B cell (primary cell): ENCODE data around the gene PI3. TPM values are rescaled to one million over a fixed set of nuclear protein-coding genes. Genes with fewer than 3 reads are reported as not detected.

ENCODE experiments used
- ATAC-seq: fragments of 200-7000 bp; cut with Tn5 transposase; one replicate; pipeline ENCODE4 v1.10.0; 2021; ENCODE audit warnings: low read depth, mild to moderate bottlenecking, moderate number of reproducible peaks, moderate library complexity
- CTCF ChIA-PET: fragments of 350-600 bp; sonication (Branson Sonifier 250); formaldehyde crosslinking; loops from one replicate; lab custom pipeline; 2021; ENCODE audit warnings: antibody characterized with exemption, inconsistent platforms; lab: Charles Lee
- POLR2A ChIA-PET: fragments of 350-600 bp; sonication (Branson Sonifier 250); formaldehyde crosslinking; loops from one replicate; lab custom pipeline; 2021; ENCODE audit warnings: antibody characterized with exemption; lab: Charles Lee
- DNase-seq: peaks from one replicate; pipeline ENCODE4 v3.0.0; 2013
- H2AFZ ChIP-seq: 2 replicates; pipeline ENCODE4 v1.6.1; 2012; ENCODE audit warnings: mild to moderate bottlenecking, low read depth, low read length; ENCODE audit not compliant: insufficient read depth, poor library complexity, severe bottlenecking
- H3K27ac ChIP-seq, 2 donors: 1 replicate in 1 of 2; 2 replicates in 1 of 2; pipeline ENCODE4 v1.5.1; 2012 to 2013; ENCODE audit warnings: low read length in 2 of 2, mild to moderate bottlenecking in 2 of 2, moderate library complexity in 1 of 2
- H3K27me3 ChIP-seq, 4 experiments: fragments of 200-600 bp in 1 of 4; sonication (generic) in 1 of 4; replicated peaks in 1 of 4; 1 replicate in 2 of 4; 2 replicates in 2 of 4; pipeline versions ENCODE4 v1.6.1 to v1.7.0; 2013 to 2016; ENCODE audit warnings: low read length in 3 of 4, mild to moderate bottlenecking in 2 of 4, mixed read lengths in 1 of 4, moderate library complexity in 1 of 4; ENCODE audit not compliant: insufficient read depth in 4 of 4, control insufficient read depth in 3 of 4; ENCODE audit errors: control extremely low read depth in 1 of 4
- H3K36me3 ChIP-seq, 2 experiments: replicated peaks in 1 of 2; 1 replicate in 1 of 2; 2 replicates in 1 of 2; pipeline versions ENCODE4 v1.6.1 to v1.7.1; 2013; ENCODE audit warnings: low read length in 1 of 2; ENCODE audit not compliant: insufficient read depth in 2 of 2, control insufficient read depth in 1 of 2; ENCODE audit errors: control extremely low read depth in 1 of 2, extremely low read depth in 1 of 2
- H3K4me1 ChIP-seq, 2 donors: fragments of 200-600 bp in 1 of 2; sonication (generic) in 1 of 2; 1 replicate in 1 of 2; 2 replicates in 1 of 2; pipeline versions ENCODE4 v1.5.1 to v1.6.1; 2013 to 2017; ENCODE audit warnings: low read length in 2 of 2; ENCODE audit not compliant: control insufficient read depth in 2 of 2, insufficient read depth in 2 of 2
- H3K4me2 ChIP-seq: replicated peaks from 2 replicates; pipeline ENCODE3; 2012; ENCODE audit warnings: mild to moderate bottlenecking, low read depth, low read length; ENCODE audit not compliant: poor library complexity, severe bottlenecking
- H3K4me3 ChIP-seq, 5 experiments: fragments of 200-600 bp in 1 of 5; sonication (generic) in 1 of 5; 1 replicate in 3 of 5; 2 replicates in 2 of 5; pipeline versions ENCODE4 v1.5.1 to v1.7.0; 2011 to 2016; ENCODE audit warnings: low read length in 4 of 5, mild to moderate bottlenecking in 4 of 5, low read depth in 2 of 5, control low read depth in 1 of 5, moderate library complexity in 1 of 5; ENCODE audit not compliant: insufficient read depth in 1 of 5; ENCODE audit errors: control extremely low read depth in 1 of 5, extremely low read depth in 1 of 5
- H3K79me2 ChIP-seq: fragments of 200-600 bp; sonication (generic); one replicate; pipeline ENCODE4 v1.6.0; 2016; ENCODE audit warnings: low read length; ENCODE audit not compliant: control insufficient read depth, insufficient read depth
- H3K9ac ChIP-seq: fragments of 200-600 bp; sonication (generic); 2 replicates; pipeline ENCODE4 v1.6.1; 2017; ENCODE audit warnings: mild to moderate bottlenecking, low read length, moderate library complexity
- H3K9me3 ChIP-seq, 3 donors: one replicate each; pipeline versions ENCODE4 v1.6.1 to v1.7.1; 2013; ENCODE audit warnings: low read length in 2 of 3; ENCODE audit not compliant: control insufficient read depth in 2 of 3, insufficient read depth in 1 of 3; ENCODE audit errors: control extremely low read depth in 1 of 3
- H4K20me1 ChIP-seq: 2 replicates; pipeline ENCODE4 v1.6.0; 2012; ENCODE audit warnings: mild to moderate bottlenecking, low read length; ENCODE audit not compliant: insufficient read depth, control insufficient read depth, poor library complexity, severe bottlenecking
- H3K27ac Mint-ChIP-seq: one replicate; pipeline ENCODE4 v1.8.0; 2021; ENCODE audit warnings: mixed read lengths
- H3K27me3 Mint-ChIP-seq: one replicate; pipeline ENCODE4 v1.8.0; 2021; ENCODE audit warnings: mixed read lengths
- H3K4me1 Mint-ChIP-seq: one replicate; pipeline ENCODE4 v1.8.0; 2021; ENCODE audit warnings: mixed read lengths
- H3K4me3 Mint-ChIP-seq: one replicate; pipeline ENCODE4 v1.8.0; 2021; ENCODE audit warnings: mixed read lengths
- H3K9me3 Mint-ChIP-seq: one replicate; pipeline ENCODE4 v1.8.0; 2022; ENCODE audit warnings: mixed read lengths; ENCODE audit not compliant: insufficient read depth
- EZH2 ChIP-seq: IDR thresholded peaks from 2 replicates; pipeline ENCODE4 v1.6.1; 2012; ENCODE audit warnings: borderline replicate concordance, low read depth, mild to moderate bottlenecking, moderate library complexity, low read length; ENCODE audit not compliant: insufficient read depth, poor library complexity, severe bottlenecking
- WGBS: methylation state at CpG from one replicate; pipeline ENCODE4 v1.1.5; 2013; ENCODE audit warnings: missing lambda C conversion rate; ENCODE audit not compliant: insufficient coverage; 5-methylcytosine and 5-hydroxymethylcytosine counted together
- intact Hi-C: fragments of 100-400 bp; cut with micrococcal nuclease; formaldehyde crosslinking; loops from one replicate; pipeline ENCODE4 v1.10.0; 2022
- polyA plus RNA-seq: library from polyadenylated mRNA; depleted of rRNA; stranded (reverse); fragments of >200 nt; gene quantifications from 2 replicates; pipeline ENCODE4 v1.2.3, GENCODE V29; 2012
- total RNA-seq, 2 donors: library from RNA; stranded (reverse); fragments of 120-200 nt in 1 of 2; gene quantifications; 1 replicate in 1 of 2; 2 replicates in 1 of 2; pipeline versions ENCODE4 v1.2.3 to v1.2.4, GENCODE V29; 2013 to 2022
- TF ChIP-seq, protein P1 (sequence below): fragments of 200-600 bp; IDR thresholded peaks from one replicate; pipeline ENCODE4 v1.8.0; 2022; ENCODE audit warnings: antibody characterized with exemption, mild to moderate bottlenecking

Gene PI3
- total and polyA plus RNA-seq, 2 donors (not counting 1 experiment from before 2014, with no cell fraction given): 0.24 TPM; not detected in 1

DNA sequence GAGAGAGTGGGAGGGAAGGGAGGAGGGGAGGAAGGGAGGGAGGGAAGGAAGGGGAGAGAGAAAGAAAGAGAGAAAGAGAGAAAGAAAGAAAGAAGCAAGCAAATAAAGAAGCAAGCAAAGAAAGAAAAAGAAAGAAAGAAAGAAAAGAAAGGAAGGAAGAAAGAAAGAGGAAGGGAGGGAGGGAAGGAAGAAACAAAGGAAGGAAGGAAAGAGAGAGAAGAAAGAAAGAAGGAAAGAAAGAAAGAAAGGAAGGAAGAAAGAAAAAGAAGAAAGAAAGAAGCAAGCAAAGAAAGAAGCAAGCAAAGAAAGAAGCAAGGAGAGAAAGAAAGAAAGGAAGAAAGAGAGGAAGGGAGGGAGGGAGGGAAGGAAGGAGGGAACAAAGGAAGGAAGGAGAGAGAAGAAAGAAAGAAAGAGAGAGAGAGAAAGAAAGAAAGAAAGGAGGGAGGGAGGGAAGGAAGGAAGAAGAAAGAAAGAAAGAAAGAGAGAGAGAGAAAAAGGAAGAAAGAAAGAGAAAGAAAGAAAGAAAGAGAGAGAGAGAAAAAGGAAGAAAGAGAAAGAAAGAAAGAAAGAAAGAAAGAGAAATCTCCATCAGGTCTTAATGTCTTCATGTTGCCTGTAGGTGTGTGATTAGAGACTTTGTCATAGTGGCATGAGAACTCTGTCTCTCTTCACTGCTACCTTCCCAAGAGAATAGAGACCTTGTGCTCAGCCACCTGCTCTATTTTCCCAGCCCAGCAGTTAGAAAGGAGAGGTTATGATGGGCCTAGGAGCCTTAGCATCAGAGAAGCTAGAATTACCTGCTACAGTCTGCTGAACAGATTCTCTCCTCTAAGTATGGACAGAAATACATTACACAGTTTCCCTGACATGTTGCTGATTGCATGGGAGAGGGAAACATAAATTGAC is 37.1 kb downstream of the PI3 start:
- POLR2A ChIA-PET: no interaction called here
- TF ChIP-seq EZH2: no peak
- TF ChIP-seq, protein P1, sequence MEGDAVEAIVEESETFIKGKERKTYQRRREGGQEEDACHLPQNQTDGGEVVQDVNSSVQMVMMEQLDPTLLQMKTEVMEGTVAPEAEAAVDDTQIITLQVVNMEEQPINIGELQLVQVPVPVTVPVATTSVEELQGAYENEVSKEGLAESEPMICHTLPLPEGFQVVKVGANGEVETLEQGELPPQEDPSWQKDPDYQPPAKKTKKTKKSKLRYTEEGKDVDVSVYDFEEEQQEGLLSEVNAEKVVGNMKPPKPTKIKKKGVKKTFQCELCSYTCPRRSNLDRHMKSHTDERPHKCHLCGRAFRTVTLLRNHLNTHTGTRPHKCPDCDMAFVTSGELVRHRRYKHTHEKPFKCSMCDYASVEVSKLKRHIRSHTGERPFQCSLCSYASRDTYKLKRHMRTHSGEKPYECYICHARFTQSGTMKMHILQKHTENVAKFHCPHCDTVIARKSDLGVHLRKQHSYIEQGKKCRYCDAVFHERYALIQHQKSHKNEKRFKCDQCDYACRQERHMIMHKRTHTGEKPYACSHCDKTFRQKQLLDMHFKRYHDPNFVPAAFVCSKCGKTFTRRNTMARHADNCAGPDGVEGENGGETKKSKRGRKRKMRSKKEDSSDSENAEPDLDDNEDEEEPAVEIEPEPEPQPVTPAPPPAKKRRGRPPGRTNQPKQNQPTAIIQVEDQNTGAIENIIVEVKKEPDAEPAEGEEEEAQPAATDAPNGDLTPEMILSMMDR: no peak
- no peak overlapping the region for H3K9ac ChIP-seq
- DNase-seq (no peak), ATAC-seq (no peak)
- no peaks in the 10 kb centered on the region for H3K36me3 ChIP-seq
- CTCF ChIA-PET: no interaction called here
- H3K27me3 ChIP-seq: peaks cover 0 to 8% (median 1%) of the 10 kb centered on the region in 4 experiments
- peaks cover 2% of the 10 kb centered on the region for H3K9me3 Mint-ChIP-seq
- no peak overlapping the region for H3K4me3 Mint-ChIP-seq
- H3K4me2 ChIP-seq: no peak overlapping the region
- no peaks in the 10 kb centered on the region for H3K4me1 ChIP-seq
- no peak overlapping the region for H2AFZ ChIP-seq
- no peak overlapping the region for H3K27ac Mint-ChIP-seq
- H3K79me2 ChIP-seq: no peaks in the 10 kb centered on the region
- no peaks in the 10 kb centered on the region for H4K20me1 ChIP-seq
- H3K27ac ChIP-seq: no peak overlapping the region
- intact Hi-C loops: no loop called here
- H3K27me3 Mint-ChIP-seq: peaks cover 51% of the 10 kb centered on the region
- H3K4me3 ChIP-seq: no peak overlapping the region
- no peaks in the 10 kb centered on the region for H3K4me1 Mint-ChIP-seq
- no peaks in the 10 kb centered on the region for H3K9me3 ChIP-seq

DNA sequence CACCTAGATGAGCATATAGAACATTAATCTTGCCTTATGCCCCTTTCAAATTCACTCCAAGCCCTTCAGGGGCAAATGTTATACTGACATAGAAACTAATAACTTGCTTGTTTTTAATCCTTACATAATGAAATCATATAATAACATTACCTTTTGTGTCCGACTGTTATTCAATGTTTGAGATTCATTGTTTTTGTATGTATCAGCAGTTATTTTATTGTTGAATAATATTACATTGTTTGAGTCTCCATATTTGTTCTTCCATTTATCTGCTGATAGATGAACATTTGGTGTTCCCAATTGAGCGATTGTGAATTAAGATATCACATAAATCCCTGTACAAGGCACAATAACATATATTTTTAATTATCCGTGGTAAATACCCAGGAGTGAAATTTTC is 38.1 kb downstream of the PI3 start:
- Histone ChIP-seq H3K4me2 (no peak overlapping the region), H2AFZ (no peak overlapping the region), H3K27me3 (peaks cover 0 to 5% (median 0%) of the 10 kb centered on the region in 4 experiments), H3K9me3 (no peaks in the 10 kb centered on the region), H4K20me1 (no peaks in the 10 kb centered on the region), H3K27ac (no peak overlapping the region), H3K4me3 (no peak overlapping the region), H3K4me1 (no peaks in the 10 kb centered on the region), H3K9ac (no peak overlapping the region), H3K36me3 (no peaks in the 10 kb centered on the region), H3K79me2 (no peaks in the 10 kb centered on the region)
- no peak overlapping the region for H3K4me3 Mint-ChIP-seq
- H3K4me1 Mint-ChIP-seq: no peaks in the 10 kb centered on the region
- DNase-seq (no peak), ATAC-seq (no peak)
- WGBS: no CpG with 5 or more reads among the region's 3 CpGs
- CTCF ChIA-PET: no interaction called here
- H3K27ac Mint-ChIP-seq: no peak overlapping the region
- H3K9me3 Mint-ChIP-seq: peaks cover 2% of the 10 kb centered on the region
- POLR2A ChIA-PET: no interaction called here
- H3K27me3 Mint-ChIP-seq: peaks cover 49% of the 10 kb centered on the region
- intact Hi-C loops: no loop called here
- TF ChIP-seq, protein P1: no peak
- TF ChIP-seq EZH2: no peak
